Stimulated activated CD8-positive, alpha-beta memory T cell treated with anti-CD3 and anti-CD28 coated beads, Interleukin-15, amount 100 ng/mL, for 48 hours (primary cell): ENCODE data around the gene ISY1.
A peak's percentile ranks its signal among the peaks of the same experiment; 100 is the strongest.
"Not testable (repeated sequence)": the region's sequence is repeated elsewhere in the genome, so short reads cannot be mapped to it uniquely, and the experiment has no call there.

ENCODE experiments used
- DNase-seq, 2 donors: peaks; one replicate each; pipeline ENCODE4 v3.0.0-alpha.2; 2020; ENCODE audit warnings: low read depth in 2 of 2

The ISY1 gene

DNA sequence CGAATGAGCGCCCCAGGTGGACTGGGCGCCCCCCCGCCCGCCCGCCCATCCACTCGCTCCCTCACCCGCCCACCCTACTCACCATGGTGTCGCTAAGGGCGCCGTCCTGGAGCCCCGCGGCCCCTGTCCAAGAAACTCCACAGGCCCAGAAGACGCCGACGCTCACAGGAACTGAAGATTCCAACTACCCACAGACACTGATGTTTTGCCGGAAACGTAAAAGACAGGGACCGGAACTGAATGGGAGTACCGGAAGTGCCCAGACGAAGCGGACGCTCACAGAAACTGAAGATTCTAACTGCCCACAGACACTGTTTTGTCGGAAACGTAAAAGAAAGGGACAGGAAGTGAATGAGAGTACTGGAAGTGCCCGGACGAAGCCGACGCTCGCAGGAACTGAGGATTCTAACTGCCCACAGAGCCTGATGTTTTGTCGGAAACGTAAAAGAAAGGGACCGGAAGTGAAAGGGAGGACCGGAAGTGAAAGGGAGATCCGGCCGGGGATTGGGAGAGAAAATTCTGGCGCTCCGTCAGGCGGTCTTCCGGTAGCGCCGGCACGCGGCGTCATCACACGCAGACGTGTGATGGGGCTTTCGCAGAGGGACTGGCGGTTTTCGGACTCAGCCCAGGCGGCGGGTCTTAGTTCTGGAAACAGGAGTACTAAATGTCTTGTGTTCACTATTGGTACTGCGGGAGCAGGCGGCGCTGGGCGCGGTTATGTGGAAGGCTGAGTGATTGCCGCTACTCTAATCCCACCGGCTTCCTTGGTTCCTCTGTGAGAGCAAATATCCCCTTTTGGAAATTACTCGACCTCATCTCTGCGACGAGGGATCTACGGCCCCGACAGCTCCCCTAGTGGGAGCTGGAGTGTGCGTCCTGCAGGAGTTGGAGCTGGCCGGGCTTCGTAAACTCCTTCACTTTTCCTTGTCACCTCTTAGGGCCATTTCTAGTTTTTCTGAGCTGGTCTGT is at the start of gene ISY1:
TSS of gene ISY1 (minus strand) at position 173 of the 969 bp plus-strand sequence. CDS start at position 85, 88 bp downstream.
- DNase-seq = peak; percentile 83 to 89

DNA sequence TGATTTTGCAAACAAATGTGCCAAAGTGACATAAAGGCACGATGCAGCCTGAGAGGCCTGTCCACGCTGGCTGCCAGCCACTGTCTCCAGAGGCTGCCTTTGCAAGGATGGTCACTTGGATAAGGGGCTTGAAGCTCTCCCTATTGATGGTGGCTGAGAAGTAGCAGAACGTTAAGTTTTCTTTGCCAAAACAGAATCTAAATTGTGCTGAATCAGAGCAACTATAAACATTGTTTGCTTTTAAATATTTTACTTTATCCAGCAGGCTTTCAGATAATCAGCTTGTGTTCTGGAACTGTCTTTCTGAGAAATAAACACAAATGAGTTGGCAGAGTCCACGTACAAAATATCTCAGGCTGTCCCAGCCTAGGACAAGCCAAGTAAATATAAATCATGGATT is 46.6 kb upstream of the ISY1 start:
- no peak for DNase-seq

DNA sequence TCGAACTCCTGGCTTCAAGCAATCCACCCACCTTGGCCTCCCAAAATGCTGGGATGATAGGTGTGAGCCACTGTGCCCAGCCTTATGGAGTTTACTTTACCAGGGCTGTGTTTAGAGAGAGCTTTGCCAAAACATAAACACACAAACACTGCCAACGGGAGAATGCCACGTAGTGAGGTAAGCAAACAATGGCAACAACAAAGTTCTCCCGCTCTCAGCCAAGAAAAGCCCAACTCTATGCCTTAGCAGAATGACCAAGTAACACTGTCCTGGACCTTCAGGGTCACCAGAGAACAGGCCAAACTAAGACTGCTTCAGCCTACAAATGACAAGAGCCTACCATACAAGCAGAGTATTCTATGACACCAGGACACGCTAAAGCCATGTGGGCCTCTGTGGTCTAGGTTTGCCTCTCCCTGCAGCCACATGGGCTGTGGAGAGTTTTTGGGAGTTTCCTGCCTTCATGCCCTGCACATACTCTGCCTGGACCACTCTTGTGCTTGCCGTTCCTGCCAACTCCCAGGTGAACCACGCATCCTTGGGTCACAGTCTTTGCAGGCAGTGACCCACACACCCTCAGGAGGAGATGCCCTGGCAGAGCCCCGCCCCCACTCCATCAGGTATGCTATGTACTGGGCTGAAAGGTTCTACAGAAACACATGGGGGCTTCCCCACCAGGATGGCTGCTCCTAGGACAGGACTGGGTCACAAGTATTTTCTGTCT is 44.4 kb upstream of the ISY1 start:
- DNase-seq = no peak

DNA sequence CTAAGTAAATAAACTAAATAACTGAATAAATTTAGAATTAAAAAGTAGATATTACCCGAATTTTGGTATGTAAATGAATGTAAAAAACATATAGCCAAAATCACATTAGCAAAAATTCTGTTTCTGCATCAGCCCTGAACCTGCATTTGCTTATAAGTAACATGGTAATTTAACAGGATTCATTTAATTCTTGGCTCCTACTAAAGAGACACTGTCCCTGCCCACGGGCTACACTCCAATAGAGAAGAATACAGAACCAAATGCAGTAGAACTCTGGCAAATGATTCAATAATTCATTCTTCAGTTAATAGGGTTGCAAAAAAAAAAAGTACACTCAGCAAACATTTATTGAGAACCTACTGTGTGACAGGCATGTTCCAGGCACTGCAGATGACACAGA is 43.6 kb upstream of the ISY1 start:
- no peak for DNase-seq

DNA sequence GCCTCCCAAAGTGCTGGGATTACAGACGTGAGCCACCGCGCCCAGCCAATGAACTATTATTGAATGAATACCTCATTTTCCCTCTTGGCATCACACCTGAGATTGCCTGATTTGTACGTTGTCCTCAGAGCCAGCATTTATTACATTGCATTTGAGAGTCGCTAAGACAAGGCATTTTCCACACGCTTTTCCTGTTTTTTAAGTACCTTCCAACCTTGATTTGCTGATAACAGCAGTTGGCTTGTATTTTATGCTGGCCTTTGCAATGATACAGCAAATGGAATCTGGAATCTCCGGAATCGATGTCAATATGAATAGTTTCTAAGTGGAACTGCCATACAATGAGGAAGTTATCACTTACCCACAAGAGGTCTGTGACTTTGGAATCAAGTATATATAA is 38.5 kb upstream of the ISY1 start:
- DNase-seq = no peak

DNA sequence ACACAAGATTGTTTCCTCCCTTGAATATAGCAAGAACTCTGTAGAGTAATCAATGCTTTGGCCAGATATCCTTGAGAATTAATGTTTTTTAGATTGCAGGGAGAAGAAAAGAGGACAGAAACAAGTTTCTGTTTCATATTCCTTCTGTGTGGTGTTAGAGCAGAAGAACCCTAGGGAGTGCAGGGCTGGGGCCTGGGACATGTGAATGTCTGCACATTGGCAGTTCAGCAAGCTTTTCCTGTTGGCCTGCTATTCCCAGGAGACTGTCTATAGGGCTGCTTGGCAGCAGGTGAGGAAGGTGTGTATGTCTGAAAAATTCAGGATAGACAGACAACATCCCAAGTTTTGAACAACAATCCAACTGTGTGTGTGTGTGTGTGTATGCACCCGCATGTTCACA is 36.5 kb upstream of the ISY1 start:
- DNase-seq = no peak

DNA sequence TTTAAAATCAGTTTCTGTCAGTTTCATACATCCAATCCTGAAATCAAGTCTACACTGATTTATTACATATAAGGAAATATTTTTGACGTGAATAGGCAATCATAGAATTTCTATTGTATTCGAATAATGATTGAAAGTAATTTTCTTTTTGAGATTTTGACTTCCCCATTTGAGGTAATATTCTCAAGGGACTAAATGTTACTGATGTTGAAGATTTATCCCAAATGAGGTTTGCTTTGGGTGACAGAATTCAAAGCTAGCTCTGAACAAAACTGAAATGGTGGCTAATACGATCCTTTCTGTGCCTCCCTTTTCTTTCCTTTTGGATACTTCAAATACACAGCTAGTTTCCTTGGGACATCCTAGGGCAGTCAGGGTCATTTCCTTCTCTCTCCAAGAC is 35.7 kb upstream of the ISY1 start:
- DNase-seq = no peak

DNA sequence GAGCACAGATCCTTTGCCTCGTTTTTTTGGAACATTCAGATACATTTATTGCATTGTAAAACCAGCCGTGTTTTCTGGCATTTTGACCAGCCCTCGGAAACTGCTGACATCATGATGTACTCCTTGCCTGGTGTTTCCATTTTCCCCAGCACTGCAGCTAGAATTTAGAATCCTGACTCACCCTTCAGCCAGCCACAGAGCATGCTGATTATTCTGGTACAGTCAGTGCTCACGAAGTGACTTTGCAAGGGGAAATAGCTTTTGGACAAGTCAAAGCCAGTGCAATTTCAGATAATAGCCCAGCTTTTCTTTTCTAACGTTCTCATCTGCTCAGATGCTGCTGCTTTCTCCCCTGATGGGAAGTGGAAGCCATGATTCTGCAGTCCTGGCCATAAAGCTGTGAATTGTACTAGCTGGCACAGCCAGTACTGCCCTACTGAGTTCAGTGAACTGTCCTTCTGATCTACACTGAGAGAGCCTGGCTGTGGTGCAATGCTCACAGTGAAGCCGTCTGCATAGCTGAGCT is 34.9 kb upstream of the ISY1 start:
- no peak for DNase-seq

DNA sequence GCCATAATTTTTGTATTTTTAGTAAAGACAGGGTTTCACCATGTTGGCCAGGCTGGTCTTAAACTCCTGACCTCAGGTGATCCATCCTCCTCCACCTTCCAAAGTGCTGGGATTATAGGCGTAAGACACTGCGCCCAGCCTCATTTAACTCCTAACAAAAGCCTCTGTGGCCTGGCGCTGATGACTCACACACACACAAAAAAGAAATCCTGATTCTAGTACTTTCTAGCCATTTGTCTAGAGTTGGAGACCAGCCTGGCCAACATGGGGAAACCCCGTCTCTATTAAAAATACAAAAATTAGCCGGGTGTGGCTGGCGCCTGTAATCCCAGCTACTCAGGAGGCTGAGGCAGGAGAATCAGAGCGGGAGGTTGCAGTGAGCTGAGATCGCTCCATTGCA is 28.9 kb upstream of the ISY1 start:
- not testable (repeated sequence) for DNase-seq

DNA sequence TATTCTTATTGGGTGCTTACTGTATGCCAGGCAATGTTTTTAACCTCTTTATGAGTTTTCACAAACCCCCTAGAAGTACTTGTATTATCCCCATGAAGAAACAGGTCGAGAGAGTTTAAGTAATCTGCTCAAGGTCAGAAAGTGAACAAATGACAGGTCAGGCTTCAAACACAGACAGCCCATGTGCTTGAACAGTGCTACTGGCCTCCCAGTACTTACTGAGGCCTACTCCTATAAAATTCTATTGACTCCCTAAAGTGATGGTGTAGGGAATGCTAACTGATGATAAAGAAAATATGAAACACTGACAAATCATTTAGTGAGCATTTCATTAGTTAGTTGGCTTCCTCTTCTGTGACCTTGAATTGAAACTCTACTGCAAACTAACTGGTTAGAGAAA is 27.0 kb upstream of the ISY1 start:
- DNase-seq = no peak

DNA sequence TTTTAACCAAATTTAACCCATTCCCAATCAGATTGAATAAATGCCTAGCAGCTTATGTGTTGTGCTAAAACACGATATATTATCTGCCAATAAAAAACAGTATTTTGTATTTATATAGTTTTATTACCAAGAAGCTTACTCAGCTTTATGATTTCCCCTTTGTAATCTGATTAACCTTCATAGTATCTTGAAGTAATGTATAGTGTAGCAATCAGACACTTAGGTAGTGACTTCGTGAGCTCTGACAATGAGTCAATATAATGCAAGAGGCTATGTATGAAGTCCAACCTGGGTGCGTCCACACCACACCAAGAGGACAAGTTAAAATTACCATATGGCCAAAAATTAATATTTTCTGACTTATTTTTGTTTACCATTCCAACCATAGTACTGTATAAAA is 24.9 kb upstream of the ISY1 start:
- no peak for DNase-seq

DNA sequence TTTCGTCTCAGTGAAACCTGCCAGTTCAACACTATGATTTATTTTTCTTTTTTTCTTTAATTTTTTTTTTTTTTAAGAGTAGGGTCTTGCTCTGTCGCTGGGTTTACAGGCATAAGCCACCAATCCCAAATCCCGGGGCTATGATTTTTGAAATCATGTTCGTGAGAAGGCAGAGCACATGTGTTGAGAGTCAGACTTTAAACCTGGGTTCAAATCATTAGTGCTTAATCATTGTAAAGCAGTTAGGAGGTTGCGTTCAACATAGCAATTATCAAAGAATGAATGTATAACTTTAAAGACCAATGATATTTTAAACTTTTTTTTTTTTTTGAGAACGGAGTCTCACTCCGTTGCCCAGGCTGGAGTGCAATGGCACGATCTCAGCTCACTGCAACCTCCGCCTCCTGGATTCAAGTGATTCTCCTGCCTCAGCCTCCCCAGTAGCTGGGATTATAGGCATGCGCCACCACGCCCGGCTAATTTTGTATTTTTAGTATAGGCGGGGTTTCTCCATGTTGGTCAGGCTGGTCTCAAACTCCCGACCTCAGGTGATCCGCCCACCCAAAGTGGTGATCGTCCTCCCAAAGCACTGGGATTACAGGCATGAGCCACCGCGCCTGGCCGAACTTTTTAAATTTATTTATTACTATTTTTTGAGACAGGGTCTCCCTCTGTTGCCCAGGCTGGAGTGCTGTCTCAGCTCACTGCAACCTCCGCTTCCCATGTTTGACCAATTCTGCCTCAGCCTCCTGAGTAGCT is 24.1 kb upstream of the ISY1 start:
- not testable (repeated sequence) for DNase-seq

DNA sequence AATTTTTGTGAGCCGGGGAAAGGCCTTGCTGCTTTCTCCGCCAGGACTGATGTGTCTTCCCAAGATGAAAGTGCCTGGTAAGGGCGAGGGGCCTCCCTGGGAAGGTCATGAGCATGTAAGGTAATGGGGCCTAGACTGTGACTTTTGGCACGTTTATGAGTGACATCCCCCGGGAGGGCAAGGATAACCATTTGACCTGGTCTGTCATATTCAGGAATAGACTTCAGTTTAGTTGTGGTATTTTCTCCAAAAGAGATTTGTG is 23.5 kb upstream of the ISY1 start:
- no peak for DNase-seq

DNA sequence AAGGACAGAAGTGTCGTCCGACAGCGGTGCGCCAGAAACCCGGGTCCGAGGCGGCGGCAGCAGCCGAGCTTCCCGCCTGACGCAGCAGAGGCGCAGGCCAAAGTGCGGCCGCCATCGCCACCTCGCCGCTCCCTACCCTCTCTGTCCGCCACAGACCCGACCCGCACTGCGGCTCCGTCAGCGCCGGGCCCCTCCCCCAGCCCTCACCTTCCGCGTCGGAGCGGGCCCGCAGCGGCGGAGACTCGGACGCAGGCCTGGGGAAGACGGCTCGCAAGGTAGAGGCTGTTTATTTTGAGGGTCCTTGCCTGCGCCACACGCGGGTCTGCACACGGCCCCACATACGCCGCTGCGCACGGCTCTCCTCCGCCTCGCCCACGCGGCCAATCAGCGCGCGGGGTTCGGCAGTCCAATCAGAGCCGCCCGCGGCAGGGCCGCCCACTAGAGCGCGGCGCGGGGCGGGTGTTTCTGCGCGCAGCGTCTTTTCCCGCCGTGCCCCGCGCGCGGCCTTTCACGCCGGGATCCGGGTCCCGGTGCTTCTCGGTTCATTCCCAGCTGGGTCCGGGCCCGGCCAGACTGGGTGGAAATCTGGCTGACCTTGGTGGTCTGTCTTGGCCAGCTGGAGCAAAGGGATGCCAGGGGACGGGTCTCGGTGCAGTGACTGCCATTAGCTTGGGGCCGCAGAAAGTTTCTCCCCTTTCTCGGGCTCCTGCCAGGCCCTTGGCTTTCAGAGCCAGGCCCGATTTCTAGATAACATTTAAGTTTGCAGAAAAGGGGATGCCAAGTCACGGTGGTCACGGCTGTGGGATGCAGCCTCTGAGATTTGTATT is 22.9 kb upstream of the ISY1 start, which contains the start of gene CNBP:
TSS of gene CNBP (minus strand) at position 328 of the 827 bp plus-strand sequence. CDS start 12,139 bp downstream, outside the sequence.
- peak; percentile 90 for DNase-seq

DNA sequence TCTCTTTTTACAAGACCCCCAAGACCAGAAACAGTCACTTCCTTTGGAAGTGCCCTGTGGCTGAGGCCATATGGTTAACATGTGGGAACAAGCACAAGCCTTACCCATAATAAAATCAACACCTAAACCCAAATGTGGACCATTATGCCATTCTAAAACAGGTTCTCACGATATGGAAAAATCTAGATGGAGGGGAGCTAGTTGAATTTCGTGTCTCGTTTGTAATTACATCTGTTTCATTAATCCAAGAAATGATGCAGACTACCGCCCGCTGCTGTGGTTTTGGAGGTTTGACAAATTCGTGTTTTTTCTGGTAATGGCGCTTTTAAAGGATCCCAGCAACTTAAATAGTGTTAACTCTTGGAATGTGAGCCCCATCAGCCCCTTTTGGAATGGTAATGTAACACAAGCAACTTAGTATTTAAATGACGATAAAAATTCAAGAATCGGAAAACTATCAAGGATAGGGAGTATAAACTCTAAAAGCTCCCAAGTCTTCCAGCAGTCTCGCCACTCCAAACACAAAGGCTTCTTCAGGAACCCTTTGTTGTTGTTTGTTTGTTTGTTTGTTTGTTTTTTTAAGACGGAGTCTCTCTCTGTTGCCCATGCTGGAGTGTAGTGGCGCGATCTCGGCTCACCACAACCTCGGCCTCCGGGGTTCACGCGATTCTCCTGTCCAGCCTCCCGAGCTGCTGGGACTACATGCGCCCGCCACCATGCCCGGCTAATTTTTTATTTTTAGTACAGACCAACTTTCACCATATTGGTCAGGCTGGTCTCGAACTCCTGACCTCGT is 21.7 kb upstream of the ISY1 start:
- DNase-seq = no peak

DNA sequence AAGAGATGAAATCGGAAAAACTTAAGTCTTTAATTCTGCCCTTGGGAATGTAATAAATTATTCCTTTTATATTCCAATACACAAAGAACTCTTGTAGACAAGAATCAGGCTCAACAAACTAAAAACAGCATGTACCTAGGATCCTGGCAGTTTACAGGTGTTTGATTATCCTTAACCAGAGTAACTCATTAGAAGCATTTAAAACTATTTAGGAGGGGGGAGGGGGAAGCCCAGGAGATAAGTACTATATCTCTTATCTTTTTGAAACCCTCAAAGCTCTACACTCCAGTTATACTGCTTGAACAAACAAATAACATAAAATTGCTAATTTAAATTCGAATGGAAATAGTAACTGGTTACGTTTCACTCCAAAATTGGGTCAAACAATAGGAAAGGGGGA is 21.0 kb upstream of the ISY1 start:
- DNase-seq = no peak

DNA sequence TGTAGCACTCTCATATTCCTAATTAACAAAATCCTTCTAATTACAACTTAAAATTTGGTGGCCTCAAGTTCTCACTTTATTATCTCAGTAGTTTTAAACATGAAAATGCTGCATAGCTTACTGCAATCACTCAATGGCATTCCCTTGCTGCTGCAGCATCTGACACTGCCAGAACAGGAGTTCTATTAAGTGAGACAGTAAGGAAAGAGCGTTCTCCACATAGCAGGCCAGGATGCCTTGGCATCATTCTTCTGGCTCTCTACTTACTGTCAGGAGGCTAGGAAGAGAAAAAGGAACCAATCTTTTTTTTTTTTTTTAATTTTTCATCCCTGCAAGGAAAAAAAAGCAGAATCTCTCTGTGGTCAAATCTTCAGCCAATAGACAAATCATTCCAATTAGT is 19.6 kb upstream of the ISY1 start:
- DNase-seq = no peak

DNA sequence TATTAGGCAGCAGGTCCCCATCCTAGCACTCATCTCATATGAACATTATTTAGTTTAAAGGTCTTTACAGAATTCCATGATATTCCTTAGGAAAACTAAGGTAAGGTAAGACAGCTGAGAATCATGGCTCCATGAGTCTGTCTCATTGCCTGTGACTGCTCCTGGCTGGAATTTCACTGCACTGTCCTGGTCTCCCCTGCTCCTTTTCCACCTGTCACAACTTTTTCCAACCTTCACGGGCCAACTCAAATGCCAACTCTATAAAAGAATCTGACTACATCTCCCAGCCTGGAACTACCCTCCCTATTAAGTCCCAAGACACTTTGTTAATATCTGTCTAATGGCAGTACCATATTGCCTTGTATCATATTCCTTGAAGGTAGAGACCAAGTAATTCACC is 15.2 kb upstream of the ISY1 start:
- DNase-seq = no peak

DNA sequence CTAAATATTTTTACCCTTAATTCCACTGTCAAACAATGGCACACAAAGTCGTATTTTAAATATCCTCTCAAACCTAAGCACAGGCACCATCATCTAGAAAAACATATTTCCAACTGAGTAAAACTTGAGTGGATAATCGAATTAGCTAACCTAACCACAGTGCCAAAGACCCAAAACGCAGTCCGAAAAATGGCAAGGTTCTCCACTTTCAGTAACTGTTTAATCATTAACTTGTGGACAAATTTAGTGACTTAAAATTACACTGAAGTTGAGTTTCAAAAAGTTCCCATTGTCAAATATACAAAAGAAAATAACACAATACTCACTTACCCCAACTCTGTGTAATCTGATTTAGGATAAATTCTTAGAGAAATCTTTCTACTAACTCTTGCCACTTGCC is 12.9 kb upstream of the ISY1 start:
- no peak for DNase-seq

DNA sequence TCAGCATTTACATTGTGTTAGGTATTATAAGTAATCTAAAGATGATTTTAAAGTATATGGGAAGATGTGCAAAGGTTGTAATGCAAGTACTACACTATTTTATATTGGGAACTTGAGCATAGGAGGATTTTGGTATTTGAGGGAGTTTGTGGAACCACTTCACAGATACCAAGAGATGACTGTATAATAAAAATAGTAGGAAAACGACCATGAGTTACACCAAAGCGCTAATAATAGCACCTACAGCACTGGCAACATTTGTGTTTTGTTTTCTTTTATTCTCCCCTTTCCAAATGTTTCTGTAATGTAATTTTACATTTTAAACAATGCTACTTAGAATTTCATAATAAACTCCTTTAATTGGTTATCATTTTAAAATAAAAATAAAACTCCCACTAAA is 12.3 kb upstream of the ISY1 start:
- no peak for DNase-seq
